HL-60 (cell line): ENCODE data around the gene NUS1.

ENCODE experiments used
- CTCF ChIP-seq: IDR thresholded peaks from one replicate; pipeline ENCODE4 v1.5.1; 2011; ENCODE audit warnings: low read length, control low read depth, inconsistent platforms; ENCODE audit not compliant: insufficient read depth
- GABPA ChIP-seq: IDR thresholded peaks from 2 replicates; pipeline ENCODE4 v1.6.1; 2012; ENCODE audit warnings: low read depth
- POLR2AphosphoS5 ChIP-seq: IDR thresholded peaks from 2 replicates; pipeline ENCODE4 v1.6.1; 2012; ENCODE audit warnings: low read depth
- REST ChIP-seq: IDR thresholded peaks from 2 replicates; pipeline ENCODE4 v1.6.1; 2012; ENCODE audit warnings: low read depth; ENCODE audit not compliant: insufficient replicate concordance
- SPI1 ChIP-seq: IDR thresholded peaks from 2 replicates; pipeline ENCODE4 v1.6.1; 2012; ENCODE audit warnings: low read depth, mild to moderate bottlenecking, borderline replicate concordance

GRCh38 chr6:117627533-117627932, 47.7 kb upstream of the NUS1 start:
- TF ChIP-seq CTCF = no peak
- no peak for TF ChIP-seq REST
- no peak for TF ChIP-seq POLR2AphosphoS5
- TF ChIP-seq GABPA = no peak
- no peak for TF ChIP-seq SPI1
